Upper lobe of left lung (tissue), 4 donors: ENCODE data around the gene SLC16A8.

ENCODE experiments used
- CTCF ChIP-seq, 6 experiments: fragments of 450-650 bp in 4 of 6; fragments of 200-600 bp in 2 of 6; sonication (generic) in 2 of 6; IDR thresholded peaks; one replicate each; pipeline ENCODE4 v1.5.1; 2016 to 2019; ENCODE audit warnings: antibody characterized with exemption in 6 of 6
- EP300 ChIP-seq, 4 donors: sonication (generic); formaldehyde crosslinking; IDR thresholded peaks; one replicate each; pipeline ENCODE4 v1.5.1; 2017; ENCODE audit warnings: antibody characterized with exemption in 4 of 4, control low read depth in 2 of 4
- POLR2A ChIP-seq, 4 donors: fragments of 450-650 bp; IDR thresholded peaks; one replicate each; pipeline ENCODE4 v1.5.1; 2016 to 2017; ENCODE audit warnings: antibody characterized with exemption in 4 of 4, mild to moderate bottlenecking in 2 of 4

- TF ChIP-seq POLR2A (IDR thresholded peaks at IDR 0.05) = no peak
- TF ChIP-seq CTCF (IDR thresholded peaks at IDR 0.05) = no peak
- TF ChIP-seq EP300 (IDR thresholded peaks at IDR 0.05) = no peak
Measured at GRCh38 chr22:38129856-38130255, 45.9 kb upstream of the SLC16A8 start.
